Ectodermal cell (in vitro differentiated cells): ENCODE results near the gene IDS.
"Not testable (repeated sequence)": the region's sequence is repeated elsewhere in the genome, so short reads cannot be mapped to it uniquely, and the experiment has no call there.

Source experiments
- H3K27ac ChIP-seq: 2 replicates; pipeline ENCODE4 v1.7.0; 2013; ENCODE audit warnings: mild to moderate bottlenecking, low read depth, low read length; ENCODE audit not compliant: insufficient read depth, poor library complexity, severe bottlenecking
- H3K27me3 ChIP-seq: 2 replicates; pipeline ENCODE4 v1.7.0; 2013; ENCODE audit warnings: mild to moderate bottlenecking, low read length; ENCODE audit not compliant: insufficient read depth, control insufficient read depth, poor library complexity, severe bottlenecking
- H3K36me3 ChIP-seq: one replicate; pipeline ENCODE4 v1.7.0; 2013; ENCODE audit warnings: low read length; ENCODE audit not compliant: control insufficient read depth, insufficient read depth
- H3K4me1 ChIP-seq: one replicate; pipeline ENCODE4 v1.7.0; 2013; ENCODE audit warnings: low read length; ENCODE audit not compliant: control insufficient read depth, insufficient read depth
- H3K4me3 ChIP-seq: 2 replicates; pipeline ENCODE4 v1.7.0; 2013; ENCODE audit warnings: low read depth, low read length, control low read depth; ENCODE audit not compliant: insufficient read depth
- H3K9me3 ChIP-seq: 2 replicates; pipeline ENCODE4 v1.7.0; 2013; ENCODE audit warnings: mild to moderate bottlenecking, low read length, moderate library complexity; ENCODE audit not compliant: control insufficient read depth
- WGBS, 2 experiments: methylation state at CpG; one replicate each; pipeline ENCODE4 v1.1.7; 2013; ENCODE audit warnings: missing lambda C conversion rate in 2 of 2; 5-methylcytosine and 5-hydroxymethylcytosine counted together

The IDS gene

GRCh38 chrX:149526318-149527033, 21.4 kb upstream of the IDS start:
- H3K9me3 ChIP-seq, H3K4me3 ChIP-seq, H3K27ac ChIP-seq, H3K36me3 ChIP-seq, H3K4me1 ChIP-seq, H3K27me3 ChIP-seq: not testable (repeated sequence)
- 86 to 93% methylated on average over 6 of the region's 13 CpGs for WGBS, 2 experiments

- not testable (repeated sequence) for H3K4me3 ChIP-seq, H3K4me1 ChIP-seq, H3K36me3 ChIP-seq, H3K27me3 ChIP-seq, H3K9me3 ChIP-seq, H3K27ac ChIP-seq
- WGBS, 2 experiments: 40 to 80% methylated on average over 1 to 4 of the region's 5 CpGs
These were observed 20.8 kb upstream of the IDS start for GRCh38 chrX:149525903-149526302.

DNA sequence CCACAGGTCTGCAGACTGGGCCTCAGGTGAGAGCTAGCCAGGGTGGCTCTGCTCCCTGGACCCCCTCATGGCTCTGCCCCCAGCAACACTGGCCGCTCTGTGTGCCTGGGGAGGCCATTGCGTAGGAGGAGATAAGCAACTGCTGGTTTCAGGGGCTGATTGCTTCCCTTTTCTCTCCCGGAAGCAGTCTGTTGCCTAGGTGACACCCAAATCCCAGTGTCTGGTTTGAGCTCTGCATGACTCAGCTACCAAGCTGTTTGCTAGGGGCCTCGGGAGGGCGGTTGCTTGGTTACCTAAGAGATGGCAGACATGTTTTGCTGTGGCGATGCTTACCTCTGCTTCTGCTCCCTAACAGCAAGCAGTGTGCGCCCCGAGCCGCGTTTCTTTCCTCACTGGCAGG, 20.3 kb upstream of the IDS start:
- not testable (repeated sequence) for H3K36me3 ChIP-seq, H3K4me1 ChIP-seq, H3K4me3 ChIP-seq, H3K27ac ChIP-seq, H3K27me3 ChIP-seq, H3K9me3 ChIP-seq
- WGBS, 2 experiments: 43% methylated on average over 4 of the region's 10 CpGs; no CpG with 5 or more reads in 1 of the 2 experiments

DNA sequence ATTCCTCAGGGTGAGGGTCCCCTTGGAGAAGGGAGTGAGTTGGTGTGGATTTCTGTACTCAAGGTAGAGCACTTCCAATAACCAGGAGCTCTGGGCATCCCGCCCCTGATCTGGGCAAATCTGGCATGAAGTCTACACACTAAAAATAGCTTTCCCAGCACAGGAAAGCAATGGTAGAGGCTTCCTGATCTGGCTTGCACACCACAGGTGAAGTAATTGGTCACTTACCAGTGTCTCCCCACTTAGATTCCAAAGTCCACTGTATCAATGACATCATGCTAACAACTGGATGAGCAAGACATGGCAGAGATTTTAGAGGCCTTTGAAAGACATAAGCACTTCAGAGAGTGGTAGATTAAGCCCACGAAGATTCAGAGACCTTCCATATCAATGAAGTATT, 17.8 kb upstream of the IDS start:
- Histone ChIP-seq H3K27ac (no peak overlapping the region), H3K4me3 (no peak overlapping the region), H3K4me1 (no peaks in the 10 kb centered on the region), H3K27me3 (no peaks in the 10 kb centered on the region), H3K9me3 (no peaks in the 10 kb centered on the region), H3K36me3 (no peaks in the 10 kb centered on the region)
- WGBS, 2 experiments: 89 to 93% methylated on average over 2 of the region's 2 CpGs

DNA sequence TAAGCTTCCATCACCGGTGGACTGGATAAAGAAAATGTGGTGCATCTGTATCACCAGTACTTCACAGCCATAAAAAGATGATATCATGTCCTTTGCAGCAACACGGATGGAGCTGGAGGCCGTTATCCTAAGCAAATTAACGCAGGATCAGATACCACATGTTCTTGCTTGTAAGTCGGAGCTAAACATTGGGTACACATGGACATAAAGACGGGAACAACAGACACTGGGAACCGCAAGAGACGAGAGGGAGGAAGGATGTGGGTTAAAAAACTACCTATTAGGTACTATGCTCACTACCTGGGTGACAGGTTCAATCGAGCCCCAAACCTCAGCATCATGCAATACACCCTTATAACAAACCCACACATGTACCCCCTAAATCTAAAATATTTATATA, 16.3 kb upstream of the IDS start:
- Histone ChIP-seq H3K9me3 (no peaks in the 10 kb centered on the region), H3K27ac (no peak overlapping the region), H3K4me1 (no peaks in the 10 kb centered on the region), H3K4me3 (no peak overlapping the region), H3K36me3 (no peaks in the 10 kb centered on the region), H3K27me3 (no peaks in the 10 kb centered on the region)
- 93 to 97% methylated on average over 5 to 6 of the region's 9 CpGs for WGBS, 2 experiments

DNA sequence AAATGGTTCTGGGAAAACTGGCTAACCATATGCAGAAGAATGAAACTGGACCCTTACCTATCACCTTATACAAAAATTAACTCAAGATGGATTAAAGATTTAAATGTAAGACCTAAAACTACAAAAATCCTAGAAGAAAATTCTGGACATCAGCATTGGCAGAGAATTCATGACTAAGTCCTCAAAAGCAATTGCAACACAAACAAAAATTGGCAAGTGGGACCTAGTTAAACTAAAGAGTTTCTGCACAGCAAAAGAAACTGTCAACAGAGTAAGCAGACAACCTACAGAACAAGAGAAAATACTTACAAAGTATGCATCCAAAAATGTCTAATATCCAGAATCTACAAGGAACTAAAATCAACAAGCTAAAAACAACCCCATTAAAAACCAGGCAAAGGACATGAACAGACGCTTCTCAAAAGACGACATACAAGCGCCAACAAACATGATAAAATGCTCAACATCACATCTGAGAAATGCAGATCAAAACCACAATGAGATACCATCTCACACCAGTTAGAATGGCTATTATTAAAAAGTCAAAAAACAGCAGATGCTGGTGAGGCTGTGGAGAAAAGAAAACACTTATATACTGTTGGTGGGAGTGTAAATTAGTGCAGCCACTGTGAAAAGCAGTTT, 15.7 kb upstream of the IDS start:
- not testable (repeated sequence) for H3K4me3 ChIP-seq, H3K9me3 ChIP-seq, H3K27ac ChIP-seq, H3K4me1 ChIP-seq, H3K36me3 ChIP-seq, H3K27me3 ChIP-seq
- WGBS, 2 experiments: 79 to 86% methylated on average over 3 of the region's 3 CpGs

- no peaks in the 10 kb centered on the region for H3K4me1 ChIP-seq
- no peaks in the 10 kb centered on the region for H3K27me3 ChIP-seq
- 90 to 95% methylated on average over 6 of the region's 7 CpGs for WGBS, 2 experiments
- no peaks in the 10 kb centered on the region for H3K9me3 ChIP-seq
- H3K27ac ChIP-seq: no peak overlapping the region
- no peak overlapping the region for H3K4me3 ChIP-seq
- H3K36me3 ChIP-seq: no peaks in the 10 kb centered on the region
These were observed 13.1 kb upstream of the IDS start for GRCh38 chrX:149518236-149518635.

DNA sequence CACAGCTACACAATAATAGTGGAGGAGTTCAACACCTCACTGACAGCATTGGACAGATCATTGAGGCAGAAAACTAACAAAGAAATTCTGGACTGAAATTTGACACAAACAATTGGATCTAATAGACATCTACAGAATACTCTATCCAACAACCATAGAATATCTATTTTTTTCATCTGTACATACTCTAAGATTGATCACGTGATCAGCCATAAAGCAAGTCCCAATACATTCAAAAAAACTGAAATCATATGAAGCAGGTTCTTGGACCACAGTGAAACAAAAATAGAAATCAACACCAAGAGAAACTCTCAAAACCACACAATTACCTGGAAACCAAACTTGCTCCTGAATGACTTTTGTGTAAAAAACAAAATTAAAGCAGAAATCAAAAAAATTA, 12.2 kb upstream of the IDS start:
- WGBS, 2 experiments: 92% methylated on average over 1 of the region's 1 CpG
- Histone ChIP-seq H3K4me3 (no peak overlapping the region), H3K36me3 (no peaks in the 10 kb centered on the region), H3K27me3 (no peaks in the 10 kb centered on the region), H3K4me1 (no peaks in the 10 kb centered on the region), H3K27ac (no peak overlapping the region), H3K9me3 (no peaks in the 10 kb centered on the region)

GRCh38 chrX:149516604-149517003, 11.5 kb upstream of the IDS start:
- no peaks in the 10 kb centered on the region for H3K9me3 ChIP-seq

GRCh38 chrX:149515954-149516602, 11.0 kb upstream of the IDS start:
- Histone ChIP-seq H3K36me3 (no peaks in the 10 kb centered on the region), H3K4me3 (no peak overlapping the region), H3K27me3 (no peaks in the 10 kb centered on the region), H3K4me1 (no peaks in the 10 kb centered on the region), H3K9me3 (no peaks in the 10 kb centered on the region), H3K27ac (no peak overlapping the region)
- 89 to 98% methylated on average over 3 to 4 of the region's 4 CpGs for WGBS, 2 experiments

More at GRCh38 chrX:149516604-149517003, 11.5 kb upstream of the IDS start:
- Histone ChIP-seq H3K4me1 (no peaks in the 10 kb centered on the region), H3K36me3 (no peaks in the 10 kb centered on the region), H3K27ac (no peak overlapping the region), H3K27me3 (no peaks in the 10 kb centered on the region), H3K4me3 (no peak overlapping the region)
- 93 to 100% methylated on average over 2 of the region's 2 CpGs for WGBS, 2 experiments
